OCI-LY1 (cell line): ENCODE results near the gene ZDHHC4.

Experiments used
- H2AFZ ChIP-seq: fragments of 200-600 bp; sonication (generic), shearing (Covaris generic); 2 replicates; pipeline ENCODE4 v1.6.0; 2014; ENCODE audit warnings: antibody characterized with exemption, mild to moderate bottlenecking, low read length
- H3F3A ChIP-seq: fragments of 200-600 bp; sonication (generic), shearing (Covaris generic); 2 replicates; pipeline ENCODE4 v1.6.0; 2014; ENCODE audit warnings: mild to moderate bottlenecking, antibody characterized with exemption, low read length, moderate library complexity; ENCODE audit not compliant: insufficient read depth
- H3K27ac ChIP-seq: fragments of 200-600 bp; sonication (generic); 2 replicates; pipeline ENCODE4 v1.5.1; 2014; ENCODE audit warnings: low read length, mixed run types, mild to moderate bottlenecking, low read depth; ENCODE audit not compliant: poor library complexity, severe bottlenecking
- H3K27me3 ChIP-seq: fragments of 200-600 bp; sonication (generic); 2 replicates; pipeline ENCODE4 v1.6.0; 2014; ENCODE audit warnings: antibody characterized with exemption, mild to moderate bottlenecking, low read length, moderate library complexity; ENCODE audit not compliant: insufficient read depth
- H3K36me3 ChIP-seq: fragments of 200-600 bp; sonication (generic); 2 replicates; pipeline ENCODE4 v1.6.1; 2014; ENCODE audit warnings: mild to moderate bottlenecking, antibody characterized with exemption, low read length, moderate library complexity, mixed read lengths; ENCODE audit not compliant: insufficient read depth
- H3K4me1 ChIP-seq: fragments of 200-600 bp; sonication (generic); 2 replicates; pipeline ENCODE4 v1.5.1; 2014; ENCODE audit warnings: mild to moderate bottlenecking, low read length, moderate library complexity; ENCODE audit not compliant: insufficient read depth, severe bottlenecking
- H3K4me2 ChIP-seq: fragments of 200-600 bp; sonication (generic), shearing (Covaris generic); 2 replicates; pipeline ENCODE4 v1.6.1; 2014; ENCODE audit warnings: low read length
- H3K4me3 ChIP-seq: fragments of 200-600 bp; sonication (generic); 2 replicates; pipeline ENCODE4 v1.5.1; 2014; ENCODE audit warnings: low read length, low read depth, mild to moderate bottlenecking, mixed read lengths; ENCODE audit not compliant: poor library complexity, severe bottlenecking
- H3K79me2 ChIP-seq: fragments of 200-600 bp; shearing (Covaris generic); 2 replicates; pipeline ENCODE4 v1.6.1; 2016; ENCODE audit warnings: mixed run types, low read length, mixed read lengths; ENCODE audit not compliant: insufficient read depth
- H3K9ac ChIP-seq: fragments of 200-600 bp; sonication (generic), shearing (Covaris generic); 2 replicates; pipeline ENCODE4 v1.6.1; 2014; ENCODE audit warnings: mild to moderate bottlenecking, low read length, mixed read lengths
- H3K9me2 ChIP-seq: fragments of 200-600 bp; sonication (generic), shearing (Covaris generic); 2 replicates; pipeline ENCODE4 v1.6.1; 2014; ENCODE audit warnings: low read depth, mild to moderate bottlenecking, low read length, mixed read lengths
- H3K9me3 ChIP-seq: fragments of 200-600 bp; shearing (Covaris generic); 2 replicates; pipeline ENCODE4 v1.6.1; 2014; ENCODE audit warnings: low read length, mixed read lengths
- H4K20me1 ChIP-seq: fragments of 200-600 bp; sonication (generic), shearing (Covaris generic); 2 replicates; pipeline ENCODE4 v1.6.0; 2016; ENCODE audit warnings: mild to moderate bottlenecking, low read length; ENCODE audit not compliant: insufficient read depth
- CTCF ChIP-seq: fragments of 200-600 bp; sonication (generic), shearing (Covaris generic); IDR thresholded peaks from 2 replicates; pipeline ENCODE4 v1.5.1; 2017; ENCODE audit warnings: mild to moderate bottlenecking, antibody characterized with exemption, low read length, moderate library complexity, mixed read lengths
- EZH2 ChIP-seq: fragments of 200-600 bp; sonication (generic), shearing (Covaris generic); IDR thresholded peaks from 2 replicates; pipeline ENCODE4 v1.8.0; 2017; ENCODE audit warnings: borderline replicate concordance, mixed run types, mild to moderate bottlenecking, antibody characterized with exemption, low read length, moderate library complexity, mixed read lengths

ZDHHC4 gene

GRCh38 chr7:6612819-6613218, 35.6 kb downstream of the ZDHHC4 start:
- TF ChIP-seq EZH2 (no peak), CTCF (no peak)
- H4K20me1 ChIP-seq = no peaks in the 10 kb centered on the region

GRCh38 chr7:6613706-6614105, 36.5 kb downstream of the ZDHHC4 start:
- Histone ChIP-seq H3K4me2 (no peak overlapping the region), H3F3A (no peaks in the 10 kb centered on the region), H3K27ac (no peak overlapping the region)

More at GRCh38 chr7:6612819-6613218, 35.6 kb downstream of the ZDHHC4 start:
- no peak overlapping the region for H2AFZ ChIP-seq
- no peak overlapping the region for H3K9ac ChIP-seq
- H3F3A ChIP-seq = no peaks in the 10 kb centered on the region
- H3K27me3 ChIP-seq = peaks cover 9% of the 10 kb centered on the region; the same call in 1 of the 2 replicates
- H3K4me2 ChIP-seq = no peak overlapping the region
- H3K27ac ChIP-seq = no peak overlapping the region
- H3K36me3 ChIP-seq = no peaks in the 10 kb centered on the region; the same call in none of the 2 replicates
- no peak overlapping the region for H3K4me3 ChIP-seq
- H3K4me1 ChIP-seq = no peaks in the 10 kb centered on the region
- H3K79me2 ChIP-seq = no peaks in the 10 kb centered on the region
- H3K9me2 ChIP-seq = no peaks in the 10 kb centered on the region
- no peaks in the 10 kb centered on the region for H3K9me3 ChIP-seq

GRCh38 chr7:6614953-6615722, 37.9 kb downstream of the ZDHHC4 start, which contains the start of gene ZNF853:
ZNF853 (plus strand) TSS chr7:6615610; CDS start chr7:6616175, 565 bp downstream.
- no peaks in the 10 kb centered on the region; the same call in 1 of the 2 replicates for H3K36me3 ChIP-seq
- H3K9me2 ChIP-seq = no peaks in the 10 kb centered on the region
- H3K4me3 ChIP-seq = peak within 1 kb of the TSS; percentile 38
- no peaks in the 10 kb centered on the region for H4K20me1 ChIP-seq
- H3K4me1 ChIP-seq = peaks cover under 1% of the 10 kb centered on the region
- H3K4me2 ChIP-seq = no peak within 1 kb of the TSS; the same call in 1 of the 2 replicates
- H3F3A ChIP-seq = no peaks in the 10 kb centered on the region
- no peak within 1 kb of the TSS for H3K27ac ChIP-seq
- H3K27me3 ChIP-seq = peaks cover 9% of the 10 kb centered on the region; the same call in 1 of the 2 replicates
- TF ChIP-seq CTCF (no peak), EZH2 (no peak)
- H3K9me3 ChIP-seq = no peaks in the 10 kb centered on the region
- H3K79me2 ChIP-seq = no peaks in the 10 kb centered on the region
- no peak within 1 kb of the TSS for H3K9ac ChIP-seq
- H2AFZ ChIP-seq = no peak within 1 kb of the TSS

More at GRCh38 chr7:6613706-6614105, 36.5 kb downstream of the ZDHHC4 start:
- TF ChIP-seq CTCF = no peak
- no peak for TF ChIP-seq EZH2
- H2AFZ ChIP-seq = no peak overlapping the region
- H3K4me3 ChIP-seq = no peak overlapping the region
- H3K36me3 ChIP-seq = no peaks in the 10 kb centered on the region; the same call in 1 of the 2 replicates
- H3K9me3 ChIP-seq = no peaks in the 10 kb centered on the region
- no peaks in the 10 kb centered on the region for H3K4me1 ChIP-seq
- H3K9me2 ChIP-seq = no peaks in the 10 kb centered on the region
- no peaks in the 10 kb centered on the region for H4K20me1 ChIP-seq
- H3K27me3 ChIP-seq = peaks cover 9% of the 10 kb centered on the region; the same call in 1 of the 2 replicates
- no peaks in the 10 kb centered on the region for H3K79me2 ChIP-seq
- H3K9ac ChIP-seq = no peak overlapping the region
